NT2/D1 (cell line): ENCODE measurements around the gene GRB14.

Source experiments
- DNase-seq: peaks from one replicate; pipeline ENCODE4 v3.0.0-alpha.2; 2011; ENCODE audit warnings: low read depth, low spot score
- H3K27me3 ChIP-seq: 2 replicates; pipeline ENCODE4 v1.6.0; 2011; ENCODE audit warnings: mild to moderate bottlenecking; ENCODE audit not compliant: insufficient read length, insufficient read depth
- H3K36me3 ChIP-seq: 2 replicates; pipeline ENCODE4 v1.6.1; 2011; ENCODE audit warnings: mild to moderate bottlenecking, low read length, mixed read lengths; ENCODE audit not compliant: insufficient read depth, insufficient read length
- H3K4me1 ChIP-seq: 2 replicates; pipeline ENCODE4 v1.5.1; 2011; ENCODE audit not compliant: insufficient read depth, insufficient read length
- H3K4me3 ChIP-seq: 2 replicates; pipeline ENCODE4 v1.5.1; 2011; ENCODE audit warnings: low read depth; ENCODE audit not compliant: insufficient read length
- H3K9ac ChIP-seq: 2 replicates; pipeline ENCODE4 v1.6.0; 2011; ENCODE audit warnings: low read depth; ENCODE audit not compliant: insufficient read length
- H3K9me3 ChIP-seq: 2 replicates; pipeline ENCODE4 v1.5.1; 2011; ENCODE audit warnings: mild to moderate bottlenecking, low read length; ENCODE audit not compliant: insufficient read depth
- SUZ12 ChIP-seq: IDR thresholded peaks from 2 replicates; pipeline ENCODE4 v1.6.1; 2011; ENCODE audit not compliant: insufficient read length, insufficient read depth; ENCODE audit errors: extremely low read depth
- YY1 ChIP-seq: IDR thresholded peaks from 2 replicates; pipeline ENCODE4 v1.6.1; 2011; ENCODE audit not compliant: insufficient read length, insufficient read depth
- ZNF274 ChIP-seq: IDR thresholded peaks from 2 replicates; pipeline ENCODE4 v1.6.1; 2011; ENCODE audit warnings: mild to moderate bottlenecking, low read depth, low read length

Gene GRB14

DNA sequence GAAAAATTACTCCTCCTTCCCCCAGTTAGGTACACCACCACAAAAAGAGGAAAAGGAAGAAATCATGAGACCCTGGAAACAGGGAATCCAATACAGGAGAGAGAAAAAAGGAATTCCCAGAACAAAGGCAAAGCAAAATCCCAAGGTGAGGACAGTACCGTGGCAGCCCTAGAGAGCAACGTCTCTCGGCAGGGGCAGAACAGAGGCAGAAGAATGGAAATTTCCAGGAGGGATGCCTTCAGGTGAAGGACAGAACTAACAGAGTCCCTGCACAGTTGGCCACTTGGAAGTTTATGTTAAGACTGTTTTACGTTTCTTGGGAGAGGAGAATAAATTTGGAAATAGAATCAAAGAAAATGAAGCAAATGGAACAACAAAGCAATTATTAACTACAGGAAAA lies 27.7 kb downstream of the GRB14 start:
- Histone ChIP-seq H3K27me3 (no peaks in the 10 kb centered on the region), H3K36me3 (no peaks in the 10 kb centered on the region), H3K9ac (no peak overlapping the region), H3K9me3 (no peaks in the 10 kb centered on the region; the same call in 1 of the 2 replicates), H3K4me1 (no peaks in the 10 kb centered on the region), H3K4me3 (no peak overlapping the region)
- TF ChIP-seq ZNF274 (no peak), SUZ12 (no peak), YY1 (no peak)
- no peak for DNase-seq

DNA sequence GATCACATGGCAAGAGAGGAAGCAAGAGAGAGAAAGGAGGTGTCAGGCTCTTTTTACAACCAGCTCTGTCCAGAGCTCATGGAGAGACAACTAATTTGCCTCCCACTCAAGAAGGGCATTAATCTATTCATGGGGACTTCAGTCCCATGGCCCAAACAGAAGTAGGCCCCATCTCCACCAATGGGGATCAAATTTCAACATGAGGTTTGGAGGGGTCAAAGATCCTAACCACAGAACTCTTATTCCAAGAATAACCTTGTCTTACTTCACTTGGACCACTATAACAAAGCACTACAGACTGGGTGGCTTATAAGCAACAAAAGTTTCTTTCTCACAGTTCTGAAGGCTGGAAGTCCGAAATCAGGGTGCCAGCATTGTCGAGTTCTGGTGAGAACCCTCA lies 31.8 kb downstream of the GRB14 start:
- Histone ChIP-seq H3K36me3 (no peaks in the 10 kb centered on the region), H3K4me1 (no peaks in the 10 kb centered on the region), H3K27me3 (no peaks in the 10 kb centered on the region), H3K9ac (no peak overlapping the region), H3K4me3 (no peak overlapping the region), H3K9me3 (no peaks in the 10 kb centered on the region; the same call in 1 of the 2 replicates)
- TF ChIP-seq ZNF274 (no peak), YY1 (no peak), SUZ12 (no peak)
- no peak for DNase-seq

DNA sequence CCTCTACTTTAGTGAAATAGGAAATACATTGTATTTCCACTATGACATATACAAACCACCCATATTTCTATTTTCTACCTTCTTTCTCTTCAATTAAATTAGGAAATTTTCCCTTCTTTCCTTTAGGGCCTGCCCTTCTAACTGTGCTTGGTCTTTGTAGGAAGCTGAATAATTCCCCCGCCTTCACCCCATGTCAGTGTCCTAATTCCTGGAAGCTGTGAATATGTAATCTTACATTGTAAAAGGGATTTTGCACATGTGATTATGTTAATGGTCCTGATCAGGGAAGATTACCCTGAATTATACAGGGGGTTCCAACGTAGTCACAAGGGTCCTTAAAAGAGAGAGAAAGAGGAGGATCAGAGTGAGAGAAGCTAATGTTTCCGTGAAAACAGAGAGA lies 40.2 kb downstream of the GRB14 start:
- TF ChIP-seq ZNF274 = no peak
- TF ChIP-seq YY1 = no peak
- no peak for TF ChIP-seq SUZ12
- H3K36me3 ChIP-seq = no peaks in the 10 kb centered on the region
- H3K9ac ChIP-seq = no peak overlapping the region
- no peak overlapping the region for H3K4me3 ChIP-seq
- no peaks in the 10 kb centered on the region for H3K4me1 ChIP-seq
- no peaks in the 10 kb centered on the region for H3K9me3 ChIP-seq
- no peak for DNase-seq
- no peaks in the 10 kb centered on the region for H3K27me3 ChIP-seq

DNA sequence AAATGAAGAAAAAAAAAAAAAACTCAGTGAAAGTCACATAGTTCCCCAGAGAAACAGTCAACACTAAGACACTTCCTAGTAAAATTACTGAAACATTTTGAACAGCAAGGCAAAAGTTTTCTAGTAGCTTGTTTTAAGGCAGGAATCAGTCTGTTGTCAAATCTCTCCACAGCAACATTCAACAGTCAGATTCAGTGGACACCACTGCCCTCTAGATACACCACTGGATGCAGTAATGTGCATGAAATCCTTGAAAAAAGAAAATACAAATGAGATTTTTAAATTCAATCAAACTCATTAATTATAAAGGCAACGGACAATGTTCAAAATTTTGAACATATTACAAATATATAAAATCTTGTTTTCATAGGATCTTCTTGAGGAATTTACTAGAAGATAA lies 46.4 kb downstream of the GRB14 start:
- Histone ChIP-seq H3K9ac (no peak overlapping the region), H3K9me3 (no peaks in the 10 kb centered on the region), H3K4me3 (no peak overlapping the region), H3K4me1 (no peaks in the 10 kb centered on the region), H3K36me3 (no peaks in the 10 kb centered on the region), H3K27me3 (no peaks in the 10 kb centered on the region)
- TF ChIP-seq SUZ12 = no peak
- TF ChIP-seq ZNF274 = no peak
- no peak for TF ChIP-seq YY1
- DNase-seq = no peak

DNA sequence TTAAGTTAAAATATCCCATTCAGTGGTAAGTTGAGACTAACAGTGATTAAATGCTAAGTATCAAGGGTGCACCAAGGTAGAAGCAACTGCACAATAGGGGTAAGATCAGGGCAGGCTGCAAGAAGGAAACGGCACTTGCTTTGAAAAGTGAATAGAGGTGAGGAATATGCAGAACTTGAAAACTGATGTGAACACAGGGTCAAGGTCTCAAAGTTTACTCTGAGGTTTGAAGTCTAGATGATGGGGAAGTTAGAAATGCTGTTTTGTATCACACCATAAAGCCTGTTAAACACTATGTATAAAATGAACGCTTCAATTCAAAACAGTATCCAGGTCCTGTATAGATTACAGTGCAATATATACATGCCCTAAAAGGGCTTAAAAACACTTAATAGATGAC lies 50.8 kb downstream of the GRB14 start:
- no peaks in the 10 kb centered on the region for H3K36me3 ChIP-seq
- H3K9ac ChIP-seq = no peak overlapping the region
- H3K4me3 ChIP-seq = no peak overlapping the region
- H3K27me3 ChIP-seq = no peaks in the 10 kb centered on the region
- H3K4me1 ChIP-seq = no peaks in the 10 kb centered on the region
- DNase-seq = no peak
- TF ChIP-seq SUZ12 (no peak), ZNF274 (no peak), YY1 (no peak)
- no peaks in the 10 kb centered on the region for H3K9me3 ChIP-seq

DNA sequence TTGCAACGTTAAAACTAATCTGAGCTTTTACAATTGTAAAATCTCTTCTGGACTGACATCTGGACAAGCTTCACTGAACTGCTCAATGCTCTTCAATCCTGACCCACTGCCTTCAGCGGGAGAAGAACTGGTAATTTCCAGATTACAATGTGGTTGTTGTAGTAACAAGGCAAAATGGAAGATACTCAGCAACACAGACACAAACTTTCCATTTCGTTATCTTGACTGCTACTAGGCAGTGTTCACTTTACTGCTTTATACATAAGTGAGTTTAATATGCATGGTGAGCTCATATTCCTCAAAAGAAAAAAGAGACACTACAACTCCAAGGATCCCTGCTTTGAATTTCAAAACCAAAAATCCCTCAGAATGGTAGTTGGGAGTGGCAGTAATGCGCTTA lies 51.9 kb downstream of the GRB14 start:
- Histone ChIP-seq H3K9me3 (no peaks in the 10 kb centered on the region), H3K4me3 (no peak overlapping the region), H3K27me3 (no peaks in the 10 kb centered on the region), H3K9ac (no peak overlapping the region), H3K4me1 (no peaks in the 10 kb centered on the region), H3K36me3 (no peaks in the 10 kb centered on the region)
- DNase-seq = no peak
- TF ChIP-seq YY1 (no peak), SUZ12 (no peak), ZNF274 (no peak)

DNA sequence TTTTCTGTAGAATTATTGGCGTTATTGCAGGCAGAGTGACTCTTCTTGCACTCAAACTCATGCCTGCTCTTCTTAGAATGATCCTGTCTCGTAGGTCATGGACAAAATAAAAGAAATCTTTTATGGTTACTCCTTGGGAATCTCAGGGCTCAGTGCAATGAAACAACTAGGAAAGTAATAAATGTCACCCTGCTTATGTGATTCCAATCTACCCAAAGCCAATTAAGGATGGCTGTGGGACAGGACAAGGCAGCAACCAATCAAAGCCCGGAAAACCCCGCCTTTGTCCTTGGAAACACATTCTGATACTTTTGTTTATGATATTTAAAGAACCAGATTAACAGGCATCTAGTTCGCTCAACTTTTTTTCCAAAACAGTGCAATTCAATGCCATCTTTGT lies 53.0 kb downstream of the GRB14 start:
- H3K36me3 ChIP-seq = no peaks in the 10 kb centered on the region
- TF ChIP-seq ZNF274 (no peak), SUZ12 (no peak), YY1 (no peak)
- no peak overlapping the region for H3K9ac ChIP-seq
- no peaks in the 10 kb centered on the region for H3K9me3 ChIP-seq
- no peaks in the 10 kb centered on the region for H3K4me1 ChIP-seq
- no peaks in the 10 kb centered on the region for H3K27me3 ChIP-seq
- no peak for DNase-seq
- H3K4me3 ChIP-seq = no peak overlapping the region

DNA sequence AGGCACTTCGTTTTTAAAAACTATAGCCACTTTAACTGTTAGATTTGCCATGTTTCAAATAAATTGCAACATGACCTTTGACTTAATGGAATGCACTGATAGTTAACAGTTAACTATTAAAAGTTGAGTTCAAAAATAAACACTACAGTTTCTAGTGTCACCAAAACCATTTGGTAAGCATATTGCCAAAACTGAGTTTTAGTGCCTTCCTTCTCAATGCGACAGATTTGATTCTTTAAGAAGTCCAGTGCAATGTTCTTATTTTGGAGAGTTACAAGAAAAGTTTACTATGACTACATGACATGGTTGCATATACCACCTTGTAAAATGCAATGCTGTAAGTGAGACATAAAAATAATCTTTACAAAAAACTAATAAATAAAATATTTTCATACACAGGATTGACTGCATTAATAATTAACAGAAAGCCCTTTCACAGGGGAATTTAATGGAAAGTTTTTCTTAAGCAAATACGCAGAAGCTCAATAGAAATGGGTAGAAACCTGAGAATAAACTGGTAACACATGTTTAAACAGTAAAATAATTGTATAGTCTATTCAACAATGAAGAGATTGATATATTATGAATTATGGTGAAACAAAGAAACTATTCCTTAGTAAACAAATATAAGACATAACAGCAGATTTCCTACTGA lies 53.8 kb downstream of the GRB14 start:
- Histone ChIP-seq H3K36me3 (no peaks in the 10 kb centered on the region), H3K9ac (no peak overlapping the region), H3K9me3 (no peaks in the 10 kb centered on the region), H3K4me1 (no peaks in the 10 kb centered on the region), H3K4me3 (no peak overlapping the region), H3K27me3 (no peaks in the 10 kb centered on the region)
- DNase-seq = no peak
- TF ChIP-seq ZNF274 (no peak), SUZ12 (no peak), YY1 (no peak)
